ENCODE results near the gene SCGB2B2.
A peak's percentile ranks its signal among the peaks of the same experiment; 100 is the strongest.

Gene SCGB2B2

GRCh38 chr19:34725400-34725799 is 48.4 kb upstream of the SCGB2B2 start:
- ChIA-PET POLR2A (no interaction called here), CTCF (interaction anchor here (0.6 to 3.9 kb wide), 4 partner anchors 9 to 87 kb away, joined by 3 to 35 read pairs (median 4); no protein-coding TSS in a partner anchor)
- TF ChIP-seq ZNF157 (tag by site-specific recombination; IDR thresholded peaks at IDR 0.05) (no peak), ZNF223 (tag by site-specific recombination; IDR thresholded peaks at IDR 0.05) (no peak), ZNF266 (tag by site-specific recombination; IDR thresholded peaks at IDR 0.05; ENCODE audit: low read depth) (no peak), ZSCAN30 (tag by site-specific recombination; IDR thresholded peaks at IDR 0.05) (no peak), OVOL3 (tag by site-specific recombination; IDR thresholded peaks at IDR 0.05) (no peak)
- TF ChIP-seq, protein P1, sequence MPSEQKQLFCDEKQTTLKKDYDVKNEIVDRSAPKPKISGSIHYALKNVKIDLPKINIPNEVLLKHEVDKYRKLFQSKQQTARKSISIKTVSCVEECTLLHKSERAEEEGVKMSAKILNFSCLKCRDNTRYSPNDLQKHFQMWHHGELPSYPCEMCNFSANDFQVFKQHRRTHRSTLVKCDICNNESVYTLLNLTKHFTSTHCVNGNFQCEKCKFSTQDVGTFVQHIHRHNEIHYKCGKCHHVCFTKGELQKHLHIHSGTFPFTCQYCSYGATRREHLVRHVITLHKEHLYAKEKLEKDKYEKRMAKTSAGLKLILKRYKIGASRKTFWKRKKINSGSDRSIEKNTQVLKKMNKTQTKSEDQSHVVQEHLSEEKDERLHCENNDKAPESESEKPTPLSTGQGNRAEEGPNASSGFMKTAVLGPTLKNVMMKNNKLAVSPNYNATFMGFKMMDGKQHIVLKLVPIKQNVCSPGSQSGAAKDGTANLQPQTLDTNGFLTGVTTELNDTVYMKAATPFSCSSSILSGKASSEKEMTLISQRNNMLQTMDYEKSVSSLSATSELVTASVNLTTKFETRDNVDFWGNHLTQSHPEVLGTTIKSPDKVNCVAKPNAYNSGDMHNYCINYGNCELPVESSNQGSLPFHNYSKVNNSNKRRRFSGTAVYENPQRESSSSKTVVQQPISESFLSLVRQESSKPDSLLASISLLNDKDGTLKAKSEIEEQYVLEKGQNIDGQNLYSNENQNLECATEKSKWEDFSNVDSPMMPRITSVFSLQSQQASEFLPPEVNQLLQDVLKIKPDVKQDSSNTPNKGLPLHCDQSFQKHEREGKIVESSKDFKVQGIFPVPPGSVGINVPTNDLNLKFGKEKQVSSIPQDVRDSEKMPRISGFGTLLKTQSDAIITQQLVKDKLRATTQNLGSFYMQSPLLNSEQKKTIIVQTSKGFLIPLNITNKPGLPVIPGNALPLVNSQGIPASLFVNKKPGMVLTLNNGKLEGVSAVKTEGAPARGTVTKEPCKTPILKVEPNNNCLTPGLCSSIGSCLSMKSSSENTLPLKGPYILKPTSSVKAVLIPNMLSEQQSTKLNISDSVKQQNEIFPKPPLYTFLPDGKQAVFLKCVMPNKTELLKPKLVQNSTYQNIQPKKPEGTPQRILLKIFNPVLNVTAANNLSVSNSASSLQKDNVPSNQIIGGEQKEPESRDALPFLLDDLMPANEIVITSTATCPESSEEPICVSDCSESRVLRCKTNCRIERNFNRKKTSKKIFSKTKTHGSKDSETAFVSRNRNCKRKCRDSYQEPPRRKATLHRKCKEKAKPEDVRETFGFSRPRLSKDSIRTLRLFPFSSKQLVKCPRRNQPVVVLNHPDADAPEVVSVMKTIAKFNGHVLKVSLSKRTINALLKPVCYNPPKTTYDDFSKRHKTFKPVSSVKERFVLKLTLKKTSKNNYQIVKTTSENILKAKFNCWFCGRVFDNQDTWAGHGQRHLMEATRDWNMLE (tag by site-specific recombination; conservative IDR thresholded peaks at IDR 0.05; ENCODE audit: low read depth) = no peak
- Histone ChIP-seq H3K9me3 (ENCODE audit: control insufficient read depth, insufficient read depth, low read depth, low read length) (no peaks in the 10 kb centered on the region; the same call in 1 of the 2 replicates), H3K27ac (ENCODE audit: extremely low read depth, low read depth, low read length) (no peak overlapping the region), H3K36me3 (ENCODE audit: control insufficient read depth in 2 of 2, insufficient read depth in 1 of 2, low read length in 2 of 2) (no peaks in the 10 kb centered on the region), H3K4me1 (ENCODE audit: control insufficient read depth, insufficient read depth, low read length) (no peaks in the 10 kb centered on the region), H3K4me3 (ENCODE audit: low read depth, low read length) (no peak overlapping the region)

- TF ChIP-seq ZNF341 (tag by site-specific recombination; IDR thresholded peaks at IDR 0.05; ENCODE audit: low read depth) = 0 out of 2 replicates have a peak, but pooled peaks have one; percentile 12
- TF ChIP-seq ZNF843 (tag by site-specific recombination; IDR thresholded peaks at IDR 0.05) = no peak
- TF ChIP-seq ZXDB (tag by site-specific recombination; IDR thresholded peaks at IDR 0.05) = no peak
- Histone ChIP-seq H3K27ac (ENCODE audit: extremely low read depth, low read depth, low read length) (no peak overlapping the region), H3K36me3 (ENCODE audit: control insufficient read depth in 2 of 2, insufficient read depth in 1 of 2, low read length in 2 of 2) (peaks cover 0 to 3% of the 10 kb centered on the region in 2 experiments; a peak in 1 of 3 replicates), H3K9me3 (ENCODE audit: control insufficient read depth, insufficient read depth, low read depth, low read length) (peaks cover 8% of the 10 kb centered on the region), H3K4me1 (ENCODE audit: control insufficient read depth, insufficient read depth, low read length) (no peaks in the 10 kb centered on the region), H3K4me3 (ENCODE audit: low read depth, low read length) (no peak overlapping the region)
- ChIA-PET CTCF (interaction anchor here (0.6 to 1.8 kb wide), 2 partner anchors 9 to 19 kb away, joined by 4 to 12 read pairs; no protein-coding TSS in a partner anchor), POLR2A (interaction anchor here (0.6 kb wide), 1 partner anchor 44 kb away, joined by 4 read pairs; no protein-coding TSS in a partner anchor)
Measured at GRCh38 chr19:34722353-34722752, 45.4 kb upstream of the SCGB2B2 start.

GRCh38 chr19:34715357-34715756 is 38.4 kb upstream of the SCGB2B2 start:
- ChIA-PET CTCF (interaction anchor here (0.9 to 6.9 kb wide), 3 partner anchors 10 to 158 kb away, joined by 3 to 163 read pairs (median 35); no protein-coding TSS in a partner anchor), POLR2A (no interaction called here)
- Histone ChIP-seq H3K9me3 (ENCODE audit: control insufficient read depth, insufficient read depth, low read depth, low read length) (peaks cover 38% of the 10 kb centered on the region), H3K27ac (ENCODE audit: extremely low read depth, low read depth, low read length) (no peak overlapping the region), H3K36me3 (ENCODE audit: control insufficient read depth in 2 of 2, insufficient read depth in 1 of 2, low read length in 2 of 2) (peaks cover 0 to 8% of the 10 kb centered on the region in 2 experiments; a peak in 1 of 3 replicates), H3K4me3 (ENCODE audit: low read depth, low read length) (no peak overlapping the region), H3K4me1 (ENCODE audit: control insufficient read depth, insufficient read depth, low read length) (no peaks in the 10 kb centered on the region)
- no peak for TF ChIP-seq ZNF624 (tag by site-specific recombination; IDR thresholded peaks at IDR 0.05)
- TF ChIP-seq ZNF132 (tag by site-specific recombination; IDR thresholded peaks at IDR 0.05; ENCODE audit: borderline replicate concordance) = no peak
- no peak for TF ChIP-seq BCL11A (tag by site-specific recombination; IDR thresholded peaks at IDR 0.05; ENCODE audit: low read depth)
- no peak for TF ChIP-seq SALL2 (tag by site-specific recombination; IDR thresholded peaks at IDR 0.05; ENCODE audit: borderline replicate concordance)
- TF ChIP-seq PATZ1 (tag by site-specific recombination; IDR thresholded peaks at IDR 0.05) = no peak
- TF ChIP-seq ZNF660 (tag by site-specific recombination; IDR thresholded peaks at IDR 0.05) = no peak
- TF ChIP-seq AEBP2 (tag by site-specific recombination; IDR thresholded peaks at IDR 0.05; ENCODE audit: borderline replicate concordance) = no peak
- TF ChIP-seq ZNF335 (tag by site-specific recombination; conservative IDR thresholded peaks at IDR 0.05) = no peak
- 0 out of 2 replicates have a peak, but pooled peaks have one; percentile 29 for TF ChIP-seq ZNF157 (tag by site-specific recombination; IDR thresholded peaks at IDR 0.05)
- no peak for TF ChIP-seq ZNF501 (tag by site-specific recombination; IDR thresholded peaks at IDR 0.05)
- 0 out of 2 replicates have a peak, but pooled peaks have one; percentile 55 for TF ChIP-seq ZNF114 (tag by site-specific recombination; IDR thresholded peaks at IDR 0.05)
- no peak for TF ChIP-seq ZNF10 (tag by site-specific recombination; IDR thresholded peaks at IDR 0.05)
- TF ChIP-seq ZNF677 (tag by site-specific recombination; IDR thresholded peaks at IDR 0.05) = no peak
- TF ChIP-seq ZNF274 (IDR thresholded peaks at IDR 0.05; ENCODE audit: low read length) = no peak
- TF ChIP-seq ZNF274 (tag by site-specific recombination; IDR thresholded peaks at IDR 0.05; ENCODE audit: borderline replicate concordance) = peak; percentile 83; the same call in 1 of the 2 replicates
- TF ChIP-seq ZNF596 (tag by site-specific recombination; IDR thresholded peaks at IDR 0.05) = no peak

All from HEK293 (cell line).